GM21526 (cell line): Measurements from ENCODE around the gene BCAS1.
"Not testable (repeated sequence)": the region's sequence is repeated elsewhere in the genome, so short reads cannot be mapped to it uniquely, and the experiment has no call there.

Experiments
- ATAC-seq: cut with Tn5 transposase; IDR thresholded peaks from one replicate; pipeline ENCODE4 v1.9.1; 2021; ENCODE audit warnings: moderate library complexity; ENCODE audit not compliant: unreplicated experiment, low FRiP score

The BCAS1 gene

DNA sequence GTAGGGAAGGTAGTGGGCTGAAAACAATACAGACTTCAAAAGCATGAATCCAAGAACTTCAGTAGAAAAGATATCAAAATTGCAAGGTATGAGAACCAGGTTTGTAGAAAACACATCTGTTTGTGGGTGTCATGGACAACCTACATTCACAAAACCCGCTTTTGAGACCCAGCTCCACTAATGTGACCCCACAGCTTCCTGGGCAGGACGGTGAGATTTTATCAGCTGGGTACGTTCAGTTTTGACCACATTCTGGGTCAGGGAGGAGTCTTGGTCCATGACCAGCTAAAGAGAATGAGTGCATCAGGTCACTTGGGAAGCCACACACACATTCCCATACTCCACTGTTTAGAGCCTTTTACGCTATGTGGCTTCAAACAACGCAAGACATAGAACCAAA lies 77.1 kb downstream of the BCAS1 start:
- ATAC-seq: no peak

DNA sequence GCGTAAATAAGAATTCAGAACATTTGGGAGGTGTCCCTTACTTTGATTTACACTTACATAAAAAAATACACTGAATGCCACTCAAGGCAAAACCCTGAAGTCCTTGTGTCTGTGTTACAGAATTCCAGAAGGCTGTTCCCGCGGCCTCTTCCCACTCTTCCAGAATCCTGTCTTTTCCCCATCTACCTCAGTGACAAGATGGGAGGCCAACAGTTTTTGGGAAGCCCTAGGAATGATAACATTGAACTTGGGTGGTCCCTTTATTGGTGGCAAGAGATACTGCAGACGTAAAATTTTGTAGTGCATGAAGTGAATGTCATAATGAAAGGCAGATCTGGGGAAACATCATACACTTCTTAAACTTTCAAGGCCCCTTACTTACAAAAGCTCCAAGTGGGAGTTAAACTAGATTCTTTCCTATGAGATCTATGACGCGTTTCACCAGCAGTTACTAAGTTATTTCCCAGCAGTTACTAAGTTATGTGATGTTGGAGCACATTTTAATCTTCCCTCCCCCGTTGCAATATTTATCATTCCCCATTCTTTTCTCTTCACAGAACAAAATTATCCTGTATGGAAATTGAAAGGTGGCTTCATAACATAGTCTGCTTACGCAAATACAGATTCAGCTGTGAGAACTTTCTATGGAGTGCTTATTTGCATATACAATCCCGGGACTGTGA lies 79.5 kb downstream of the BCAS1 start:
- ATAC-seq: no peak

- ATAC-seq: no peak
Measured at GRCh38 chr20:53990003-53990402, 80.4 kb downstream of the BCAS1 start.

- no peak for ATAC-seq
Measured at GRCh38 chr20:53989401-53989800, 81.0 kb downstream of the BCAS1 start.

GRCh38 chr20:53986037-53986650 lies 84.2 kb downstream of the BCAS1 start:
- no peak for ATAC-seq

DNA sequence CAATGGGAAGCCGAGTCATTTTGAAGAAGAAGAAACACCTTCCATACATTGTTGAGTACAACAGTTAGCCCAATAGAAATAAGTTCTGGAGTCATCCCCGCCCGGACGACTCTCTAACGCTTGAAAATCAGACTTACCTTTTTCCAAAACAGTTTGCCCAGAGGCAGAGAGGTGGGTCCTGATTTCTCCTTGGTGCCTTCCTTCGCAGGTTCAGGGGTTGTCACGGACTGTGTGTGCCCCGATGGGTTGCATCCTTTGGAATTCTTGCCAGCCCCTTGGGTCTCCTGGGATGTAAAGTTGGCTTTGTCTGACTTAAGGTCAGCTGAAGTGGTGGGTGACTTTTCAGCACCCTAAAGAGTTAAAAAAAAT lies 85.3 kb downstream of the BCAS1 start:
- ATAC-seq: no peak

GRCh38 chr20:53984356-53985149 lies 85.8 kb downstream of the BCAS1 start:
- no peak for ATAC-seq

DNA sequence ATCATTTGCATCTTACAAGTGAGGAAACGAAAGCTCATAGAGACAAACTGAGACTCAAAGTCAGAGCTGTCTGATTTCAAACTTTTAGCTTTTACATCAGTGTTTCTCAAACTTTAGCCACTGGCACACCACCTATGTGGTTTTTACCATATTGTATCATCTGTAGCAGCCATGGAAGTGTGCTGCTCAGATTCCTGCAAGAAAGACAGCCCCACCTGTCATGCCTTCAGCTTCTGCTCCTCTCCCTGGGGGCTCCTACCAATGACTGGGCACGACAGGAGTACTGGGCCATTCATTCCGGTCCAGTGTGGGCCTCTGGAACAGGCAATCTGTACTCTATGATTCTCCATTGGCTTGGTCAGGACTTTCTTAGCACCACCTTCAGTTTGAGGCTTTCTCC lies 87.0 kb downstream of the BCAS1 start:
- ATAC-seq: no peak

DNA sequence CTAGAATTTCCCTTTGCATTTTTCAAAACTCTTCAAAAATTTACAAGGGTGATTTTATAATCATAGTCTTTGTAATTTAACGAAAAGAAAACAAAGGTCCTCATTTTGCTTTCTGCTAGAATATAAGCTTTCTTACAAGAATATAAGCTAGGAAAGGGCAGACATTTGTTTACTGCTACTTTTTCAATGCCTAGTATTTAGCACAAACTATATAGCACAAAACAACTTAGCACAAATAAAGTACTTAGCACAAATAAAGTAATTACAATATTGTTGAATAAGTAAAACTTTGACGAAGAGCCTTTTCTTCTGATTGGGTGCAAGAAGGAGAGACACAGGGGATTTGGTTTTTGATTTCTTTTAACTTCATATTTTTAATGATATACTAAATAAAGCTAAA lies 87.8 kb downstream of the BCAS1 start:
- no peak for ATAC-seq

GRCh38 chr20:53981752-53982437 lies 88.5 kb downstream of the BCAS1 start:
- ATAC-seq: no peak

GRCh38 chr20:53981130-53981529 lies 89.3 kb downstream of the BCAS1 start:
- ATAC-seq: no peak

GRCh38 chr20:53980031-53980465 lies 90.3 kb downstream of the BCAS1 start:
- no peak for ATAC-seq

DNA sequence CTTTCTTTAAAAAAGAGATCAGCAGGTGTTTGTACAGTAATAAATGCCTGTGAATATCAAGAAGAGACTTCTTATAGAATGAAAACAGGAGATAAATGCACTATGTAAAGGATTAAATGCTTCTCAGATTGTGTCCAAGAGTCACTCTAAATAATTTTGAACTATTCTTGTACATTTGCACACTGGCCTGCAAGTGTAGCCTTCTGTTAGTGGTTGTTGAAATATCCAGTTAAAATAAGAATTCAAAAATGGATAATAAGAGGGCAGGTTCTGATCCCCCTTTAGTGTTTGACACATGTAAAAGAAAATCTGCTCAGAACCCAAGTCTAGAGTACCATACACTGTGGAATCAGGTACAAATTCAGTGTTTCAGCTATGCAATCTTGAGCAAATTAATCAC lies 91.9 kb downstream of the BCAS1 start:
- no peak for ATAC-seq

DNA sequence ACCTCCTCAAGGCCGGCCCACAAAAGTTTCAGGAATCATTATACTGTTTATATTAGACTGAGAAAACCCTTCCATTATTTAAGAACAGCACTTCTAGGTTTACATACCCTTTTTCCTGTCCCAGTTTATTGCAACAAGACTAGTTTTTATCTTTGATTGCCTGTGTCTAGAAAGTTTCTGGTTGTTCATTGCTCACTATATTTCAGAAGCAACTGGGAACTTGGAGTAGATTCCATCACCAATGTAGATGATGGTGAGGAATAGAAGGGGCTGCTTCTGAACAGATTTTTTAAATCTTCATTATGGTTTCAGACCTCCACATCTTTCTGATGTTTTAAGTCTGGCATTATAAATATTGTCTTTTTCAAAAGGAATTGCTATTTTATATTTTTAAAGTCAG lies 93.0 kb downstream of the BCAS1 start:
- ATAC-seq: no peak

DNA sequence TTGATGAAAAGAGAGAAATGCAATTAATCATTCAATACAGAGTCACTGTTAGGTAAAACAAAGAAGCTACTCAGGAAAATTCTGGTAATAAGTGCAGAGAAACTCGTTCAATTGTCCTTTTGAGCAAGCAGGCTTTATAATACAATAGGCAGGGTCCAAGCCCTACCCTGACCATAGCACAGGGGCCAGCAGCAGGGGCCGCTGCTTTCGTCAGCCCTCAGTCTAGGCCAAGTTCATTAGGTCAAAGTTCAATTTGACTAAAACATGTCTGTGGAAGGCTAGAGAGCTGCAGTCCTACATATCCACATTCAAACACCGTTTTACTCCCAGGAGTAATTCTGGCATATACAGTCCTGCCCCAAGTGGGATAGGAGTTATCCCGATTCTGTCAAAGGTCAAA lies 94.6 kb downstream of the BCAS1 start:
- ATAC-seq: no peak

- no peak for ATAC-seq
Measured at GRCh38 chr20:53974785-53975555, 95.4 kb downstream of the BCAS1 start.

DNA sequence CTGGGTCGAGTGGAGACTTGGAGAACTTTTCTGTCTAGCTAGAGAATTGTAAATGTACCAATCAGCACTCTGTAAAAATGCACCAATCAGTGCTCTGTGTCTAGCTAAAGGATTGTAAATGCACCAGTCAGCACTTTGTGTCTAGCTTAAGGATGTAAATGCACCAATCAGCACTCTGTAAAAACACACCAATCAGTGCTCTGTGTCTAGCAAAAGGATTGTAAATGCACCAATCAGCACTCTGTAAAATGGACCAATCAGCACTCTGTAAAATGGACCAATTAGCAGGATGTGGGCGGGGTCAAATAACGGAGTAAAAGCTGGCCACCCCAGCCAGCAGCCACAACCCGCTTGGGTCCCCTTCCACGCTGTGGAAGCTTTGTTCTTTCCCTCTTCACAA lies 96.5 kb downstream of the BCAS1 start:
- not testable (repeated sequence) for ATAC-seq

DNA sequence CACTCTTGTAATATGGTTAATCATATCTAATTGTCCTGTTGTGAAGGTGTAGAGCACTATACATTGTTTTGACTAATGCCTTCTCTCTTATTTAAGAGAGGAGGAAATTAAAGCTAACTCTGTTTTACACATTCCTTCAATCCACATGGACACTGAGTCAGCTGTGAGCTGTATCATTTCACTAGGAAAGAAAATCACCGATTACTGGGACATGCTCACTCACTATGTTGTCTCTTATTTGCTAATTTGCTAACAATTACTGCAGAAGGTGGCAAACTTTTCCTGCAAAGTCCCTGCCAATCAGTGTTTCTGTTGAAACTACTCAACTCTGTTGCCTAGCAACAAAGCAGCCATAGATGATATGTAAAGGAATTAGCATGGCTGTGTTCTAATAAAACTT lies 98.2 kb downstream of the BCAS1 start:
- ATAC-seq: no peak

DNA sequence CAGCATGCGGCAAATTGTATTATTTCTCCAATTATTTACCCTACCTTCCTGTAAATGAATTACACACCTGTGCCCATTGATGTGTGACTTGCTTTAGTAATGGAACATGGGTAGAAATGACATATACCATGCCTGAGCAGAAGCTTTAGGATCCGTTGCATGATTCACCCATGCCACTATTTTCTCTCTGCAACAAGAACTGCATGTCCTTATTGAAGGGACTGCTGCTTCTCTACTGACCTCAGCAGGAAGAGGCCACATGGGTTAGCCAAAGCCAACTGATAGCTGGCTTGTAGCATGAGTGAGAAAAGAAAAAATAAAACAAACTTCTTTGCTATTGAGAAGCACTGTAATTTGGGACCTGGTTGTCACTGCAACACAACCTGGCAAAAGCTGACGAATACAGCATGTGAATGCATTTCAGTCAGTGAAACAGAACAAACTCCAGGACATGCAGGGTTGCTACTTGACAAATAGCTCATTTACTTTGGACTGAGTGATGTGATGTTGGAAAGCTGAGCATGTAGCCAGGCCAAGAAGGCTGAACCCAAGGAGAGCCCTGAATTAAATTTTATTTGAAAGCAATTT lies 99.2 kb downstream of the BCAS1 start:
- no peak for ATAC-seq

- no peak for ATAC-seq
Measured at GRCh38 chr20:53970232-53970631, 100.2 kb downstream of the BCAS1 start.
